ENCODE data around the gene RANBP10. TPM values are rescaled to one million over a fixed set of nuclear protein-coding genes. Genes with fewer than 3 reads are reported as not detected.

The RANBP10 gene
- total and polyA plus RNA-seq, 4 donors: 6.7 to 23.0 (median 14.3) TPM

- Histone ChIP-seq H3K27me3 (ENCODE audit: control insufficient read depth in 3 of 3, insufficient read depth in 3 of 3, low read length in 2 of 3) (no peaks in the 10 kb centered on the region), H3K4me1 (ENCODE audit: control insufficient read depth in 5 of 5, insufficient read depth in 5 of 5, low read length in 5 of 5) (no peaks in the 10 kb centered on the region), H3K9ac (ENCODE audit: insufficient read depth in 1 of 2, low read length in 2 of 2) (no peak overlapping the region), H3K4me3 (no peak overlapping the region), H3K36me3 (ENCODE audit: control insufficient read depth in 4 of 4, insufficient read depth in 4 of 4, low read length in 4 of 4) (no peaks in the 10 kb centered on the region), H3K27ac (ENCODE audit: low read depth in 1 of 2, low read length in 1 of 2) (no peak overlapping the region), H3K9me3 (ENCODE audit: control insufficient read depth in 4 of 4, insufficient read depth in 3 of 4, low read length in 3 of 4) (no peaks in the 10 kb centered on the region)
- DNase-seq: no peak
- 90 to 93% methylated on average over 8 of the region's 8 CpGs for WGBS, 2 donors
- TF ChIP-seq CTCF (IDR thresholded peaks at IDR 0.05; ENCODE audit: control extremely low read depth, extremely low read depth): no peak
- ATAC-seq (ENCODE audit: insufficient read depth, low FRiP score): no peak
Measured at GRCh38 chr16:67814567-67814966, 8.2 kb upstream of the RANBP10 start.

- H3K9me3 ChIP-seq (ENCODE audit: control insufficient read depth in 4 of 4, insufficient read depth in 3 of 4, low read length in 3 of 4): no peaks in the 10 kb centered on the region
- ATAC-seq (ENCODE audit: insufficient read depth, low FRiP score) (no peak), DNase-seq (no peak)
- TF ChIP-seq CTCF (IDR thresholded peaks at IDR 0.05; ENCODE audit: control extremely low read depth, extremely low read depth): no peak
- no peaks in the 10 kb centered on the region for H3K27me3 ChIP-seq (ENCODE audit: control insufficient read depth in 3 of 3, insufficient read depth in 3 of 3, low read length in 2 of 3)
- 97 to 100% methylated on average over 1 of the region's 1 CpG for WGBS, 2 donors
- H3K9ac ChIP-seq (ENCODE audit: insufficient read depth in 1 of 2, low read length in 2 of 2): no peak overlapping the region
- H3K4me1 ChIP-seq (ENCODE audit: control insufficient read depth in 5 of 5, insufficient read depth in 5 of 5, low read length in 5 of 5): peaks cover 0 to 5% (median 2%) of the 10 kb centered on the region in 5 donors
- H3K27ac ChIP-seq (ENCODE audit: low read depth in 1 of 2, low read length in 1 of 2): no peak overlapping the region
- H3K36me3 ChIP-seq (ENCODE audit: control insufficient read depth in 4 of 4, insufficient read depth in 4 of 4, low read length in 4 of 4): no peaks in the 10 kb centered on the region
- no peak overlapping the region for H3K4me3 ChIP-seq
Measured at GRCh38 chr16:67811899-67812298, 5.5 kb upstream of the RANBP10 start.

- Histone ChIP-seq H3K36me3 (ENCODE audit: control insufficient read depth in 4 of 4, insufficient read depth in 4 of 4, low read length in 4 of 4) (peaks cover 0 to 5% (median 0%) of the 10 kb centered on the region in 4 donors), H3K9me3 (ENCODE audit: control insufficient read depth in 4 of 4, insufficient read depth in 3 of 4, low read length in 3 of 4) (no peaks in the 10 kb centered on the region), H3K4me1 (ENCODE audit: control insufficient read depth in 5 of 5, insufficient read depth in 5 of 5, low read length in 5 of 5) (peaks cover 6 to 16% (median 9%) of the 10 kb centered on the region in 5 donors), H3K27ac (ENCODE audit: low read depth in 1 of 2, low read length in 1 of 2) (peak overlapping the region; percentile 83 to 84), H3K4me3 (peak overlapping the region; percentile 60), H3K27me3 (ENCODE audit: control insufficient read depth in 3 of 3, insufficient read depth in 3 of 3, low read length in 2 of 3) (no peaks in the 10 kb centered on the region), H3K9ac (ENCODE audit: insufficient read depth in 1 of 2, low read length in 2 of 2) (peak overlapping the region in 1 of 2 donors; percentile 77)
- no peak for TF ChIP-seq CTCF (IDR thresholded peaks at IDR 0.05; ENCODE audit: control extremely low read depth, extremely low read depth)
- DNase-seq (no peak), ATAC-seq (ENCODE audit: insufficient read depth, low FRiP score) (no peak)
- 33 to 34% methylated on average over 24 of the region's 24 CpGs for WGBS, 2 donors
Measured at GRCh38 chr16:67807148-67807682, 855 bp upstream of the RANBP10 start.

Data from lung (tissue), 12 donors.